Vagina (tissue), 2 donors: ENCODE results near the gene CD5L. TPM values are rescaled to one million over a fixed set of nuclear protein-coding genes. Genes with fewer than 3 reads are reported as not detected.

Source experiments
- DNase-seq, 2 donors: peaks; one replicate each; pipeline ENCODE4 v3.0.0-alpha.2; 2017; ENCODE audit errors: extremely low spot score in 2 of 2
- H3K27ac ChIP-seq: fragments of 200-600 bp; sonication (generic); one replicate; pipeline ENCODE4 v1.5.1; 2019
- H3K27me3 ChIP-seq: fragments of 200-600 bp; sonication (generic); one replicate; pipeline ENCODE4 v1.5.1; 2019
- H3K36me3 ChIP-seq, 2 donors: fragments of 200-600 bp; sonication (generic); one replicate each; pipeline ENCODE4 v1.5.1; 2017 to 2019
- H3K4me1 ChIP-seq: fragments of 200-600 bp; sonication (generic); one replicate; pipeline ENCODE4 v1.5.1; 2019
- H3K4me3 ChIP-seq, 2 donors: fragments of 200-600 bp; sonication (generic); 1 replicate in 1 of 2; 2 replicates in 1 of 2; pipeline ENCODE4 v1.5.1; 2016 to 2019
- H3K9me3 ChIP-seq: fragments of 200-600 bp; sonication (generic); one replicate; pipeline ENCODE4 v1.5.1; 2019
- CTCF ChIP-seq, 3 experiments: fragments of 450-650 bp in 2 of 3; fragments of 200-600 bp in 1 of 3; sonication (generic) in 1 of 3; IDR thresholded peaks; one replicate each; pipeline ENCODE4 v1.5.1; 2017 to 2019; ENCODE audit warnings: antibody characterized with exemption in 3 of 3, mild to moderate bottlenecking in 2 of 3, moderate library complexity in 2 of 3
- POLR2A ChIP-seq, 2 donors: fragments of 450-650 bp; IDR thresholded peaks; one replicate each; pipeline ENCODE4 v1.6.1; 2017; ENCODE audit warnings: antibody characterized with exemption in 2 of 2, mild to moderate bottlenecking in 2 of 2, moderate library complexity in 2 of 2
- POLR2AphosphoS5 ChIP-seq, 2 donors: sonication (generic); formaldehyde crosslinking; IDR thresholded peaks; one replicate each; pipeline ENCODE4 v1.9.0; 2017; ENCODE audit warnings: antibody characterized with exemption in 2 of 2, mild to moderate bottlenecking in 2 of 2, low read depth in 1 of 2; ENCODE audit not compliant: insufficient read depth in 1 of 2
- intact Hi-C: fragments of 100-400 bp; cut with DNase I; formaldehyde crosslinking; loops from one replicate; pipeline ENCODE4 v1.15.1; 2023
- total RNA-seq: library from RNA; depleted of rRNA; stranded (reverse); fragments of >200 nt; gene quantifications from one replicate; pipeline ENCODE4 v1.2.3, GENCODE V29; 2016

The CD5L gene
- total RNA-seq, 1 donor from 2014 or later, result not detected

GRCh38 chr1:157819896-157820295, 21.7 kb downstream of the CD5L start, which contains the start of gene FCRL1:
Gene FCRL1, minus strand, starts transcription at chr1:157820120. Its CDS starts 83 bp downstream, at chr1:157820037.
- Histone ChIP-seq H3K27me3 (no peaks in the 10 kb centered on the region), H3K27ac (no peak within 1 kb of the TSS), H3K36me3 (no peaks in the 10 kb centered on the region), H3K4me3 (no peak within 1 kb of the TSS), H3K9me3 (no peaks in the 10 kb centered on the region), H3K4me1 (no peaks in the 10 kb centered on the region)
- no peak for DNase-seq
- TF ChIP-seq POLR2A (IDR thresholded peaks at IDR 0.05), result no peak
- no peak for TF ChIP-seq POLR2AphosphoS5 (IDR thresholded peaks at IDR 0.05; ENCODE audit: insufficient read depth in 1 of 2, low read depth in 1 of 2)
- no peak for TF ChIP-seq CTCF (IDR thresholded peaks at IDR 0.05)
- intact Hi-C loops, result no loop called here

- Histone ChIP-seq H3K4me3 (no peak overlapping the region), H3K9me3 (no peaks in the 10 kb centered on the region), H3K36me3 (no peaks in the 10 kb centered on the region), H3K27ac (no peak overlapping the region), H3K27me3 (no peaks in the 10 kb centered on the region), H3K4me1 (no peaks in the 10 kb centered on the region)
- intact Hi-C loops, result no loop called here
- TF ChIP-seq POLR2AphosphoS5 (IDR thresholded peaks at IDR 0.05; ENCODE audit: insufficient read depth in 1 of 2, low read depth in 1 of 2) (no peak), POLR2A (IDR thresholded peaks at IDR 0.05) (no peak), CTCF (IDR thresholded peaks at IDR 0.05) (no peak)
- DNase-seq, result no peak
Observed at GRCh38 chr1:157819215-157819614, 22.4 kb downstream of the CD5L start.

GRCh38 chr1:157813269-157813668, 28.3 kb downstream of the CD5L start:
- no peak overlapping the region for H3K27ac ChIP-seq
- no peak overlapping the region for H3K4me3 ChIP-seq

GRCh38 chr1:157806431-157807149, 35.0 kb downstream of the CD5L start:
- no peaks in the 10 kb centered on the region for H3K27me3 ChIP-seq
- H3K36me3 ChIP-seq, result no peaks in the 10 kb centered on the region
- intact Hi-C loops, result no loop called here
- H3K4me3 ChIP-seq, result no peak overlapping the region
- no peak overlapping the region for H3K27ac ChIP-seq
- TF ChIP-seq POLR2AphosphoS5 (IDR thresholded peaks at IDR 0.05; ENCODE audit: insufficient read depth in 1 of 2, low read depth in 1 of 2) (no peak), CTCF (IDR thresholded peaks at IDR 0.05) (no peak), POLR2A (IDR thresholded peaks at IDR 0.05) (no peak)
- no peaks in the 10 kb centered on the region for H3K9me3 ChIP-seq
- no peaks in the 10 kb centered on the region for H3K4me1 ChIP-seq
- DNase-seq, result no peak

More at GRCh38 chr1:157813269-157813668, 28.3 kb downstream of the CD5L start:
- no peaks in the 10 kb centered on the region for H3K4me1 ChIP-seq
- TF ChIP-seq CTCF (IDR thresholded peaks at IDR 0.05) (no peak), POLR2AphosphoS5 (IDR thresholded peaks at IDR 0.05; ENCODE audit: insufficient read depth in 1 of 2, low read depth in 1 of 2) (no peak), POLR2A (IDR thresholded peaks at IDR 0.05) (no peak)
- intact Hi-C loops, result no loop called here
- DNase-seq, result no peak
- H3K36me3 ChIP-seq, result no peaks in the 10 kb centered on the region
- H3K9me3 ChIP-seq, result peaks cover 4% of the 10 kb centered on the region
- no peaks in the 10 kb centered on the region for H3K27me3 ChIP-seq

- no peak for DNase-seq
- Histone ChIP-seq H3K27me3 (no peaks in the 10 kb centered on the region), H3K36me3 (no peaks in the 10 kb centered on the region), H3K9me3 (no peaks in the 10 kb centered on the region), H3K4me1 (no peaks in the 10 kb centered on the region), H3K4me3 (no peak overlapping the region), H3K27ac (no peak overlapping the region)
- no peak for TF ChIP-seq POLR2A (IDR thresholded peaks at IDR 0.05)
- no peak for TF ChIP-seq CTCF (IDR thresholded peaks at IDR 0.05)
- no peak for TF ChIP-seq POLR2AphosphoS5 (IDR thresholded peaks at IDR 0.05; ENCODE audit: insufficient read depth in 1 of 2, low read depth in 1 of 2)
- intact Hi-C loops, result no loop called here
Observed at GRCh38 chr1:157803851-157804250, 37.8 kb downstream of the CD5L start.
